HCT116 (cell line): ENCODE results near the gene ZNRF3. TPM values are rescaled to one million over a fixed set of nuclear protein-coding genes. Genes with fewer than 3 reads are reported as not detected.
"Not testable (repeated sequence)": the region's sequence is repeated elsewhere in the genome, so short reads cannot be mapped to it uniquely, and the experiment has no call there.

Experiments used
- ATAC-seq: fragments of 200-7000 bp; cut with Tn5 transposase; 2 replicates; pipeline ENCODE4 v1.9.1; 2020; ENCODE audit warnings: mild to moderate bottlenecking, moderate library complexity
- BruUV-seq: library from RNA; stranded (reverse); fragments of 400-500 nt; replicated peaks from 2 replicates; lab custom pipeline; 2021; lab: Mats Ljungman, UMichigan
- CTCF ChIA-PET: fragments of 300-600 bp; sonication (Branson Sonifier 250); formaldehyde crosslinking; loops from one replicate; lab custom pipeline; 2021; ENCODE audit warnings: antibody characterized with exemption; lab: Charles Lee
- POLR2A ChIA-PET: fragments of 300-600, 350-600 bp; sonication (Branson Sonifier 250); formaldehyde crosslinking; loops from one replicate; lab custom pipeline; 2021; ENCODE audit warnings: antibody characterized with exemption; lab: Charles Lee
- RAD21 ChIA-PET, 2 experiments: fragments of 300-600 bp; sonication (Branson Sonifier 250); formaldehyde crosslinking; loops; one replicate each; lab custom pipeline; 2023; ENCODE audit warnings: low total read pairs in 2 of 2; ENCODE audit not compliant: uncharacterized antibody in 2 of 2, unreplicated experiment in 2 of 2, low non-redundant PET in 1 of 2; lab: Charles Lee
- DNase-seq: peaks from one replicate; pipeline ENCODE4 v3.0.0-alpha.2; 2010; ENCODE audit warnings: low read depth, low spot score
- H2AFZ ChIP-seq: fragments of 200-600 bp; shearing (Covaris generic), sonication (generic); 2 replicates; pipeline ENCODE4 v1.6.1; 2017; ENCODE audit warnings: low read depth, mixed run types, mixed read lengths, antibody characterized with exemption, low read length; ENCODE audit not compliant: poor library complexity, severe bottlenecking
- H3K27ac ChIP-seq: 2 replicates; pipeline ENCODE4 v1.5.1; 2012; ENCODE audit warnings: low read depth, low read length
- H3K27me3 ChIP-seq: fragments of 200-600 bp; sonication (generic); 2 replicates; pipeline ENCODE4 v1.6.1; 2016; ENCODE audit warnings: mixed run types, low read length, mixed read lengths; ENCODE audit not compliant: insufficient read depth
- H3K36me3 ChIP-seq, 2 experiments: fragments of 200-500 bp in 1 of 2; fragments of 200-600 bp in 1 of 2; sonication (Bioruptor generic) in 1 of 2; sonication (generic) in 1 of 2; 2 replicates each; pipeline versions ENCODE4 v1.5.1 to v1.6.1; 2014 to 2016; ENCODE audit warnings: low read length in 2 of 2, inconsistent platforms in 1 of 2, mixed read lengths in 1 of 2, mixed run types in 1 of 2; ENCODE audit not compliant: insufficient read depth in 2 of 2, control insufficient read depth in 1 of 2
- H3K4me1 ChIP-seq, 2 experiments: fragments of 200-600 bp in 1 of 2; sonication (generic) in 1 of 2; 2 replicates each; pipeline versions ENCODE4 v1.5.1 to v1.6.1; 2012 to 2017; ENCODE audit warnings: low read length in 2 of 2, inconsistent platforms in 1 of 2, mild to moderate bottlenecking in 1 of 2, mixed read lengths in 1 of 2, mixed run types in 1 of 2, moderate library complexity in 1 of 2; ENCODE audit not compliant: insufficient read depth in 2 of 2, control insufficient read depth in 1 of 2
- H3K4me2 ChIP-seq: fragments of 200-600 bp; sonication (generic); 2 replicates; pipeline ENCODE4 v1.6.1; 2017; ENCODE audit warnings: mixed run types, low read length, mixed read lengths
- H3K4me3 ChIP-seq, 2 experiments: fragments of 200-600 bp in 1 of 2; sonication (generic) in 1 of 2; replicated peaks in 1 of 2; 2 replicates each; pipeline ENCODE4 v1.5.1; 2011 to 2016; ENCODE audit warnings: low read length in 2 of 2, control low read depth in 1 of 2, low read depth in 1 of 2, mild to moderate bottlenecking in 1 of 2, mixed read lengths in 1 of 2, mixed run types in 1 of 2
- H3K79me2 ChIP-seq: fragments of 200-600 bp; sonication (generic); 2 replicates; pipeline ENCODE4 v1.6.1; 2017; ENCODE audit warnings: mild to moderate bottlenecking, mixed run types, low read length, moderate library complexity, mixed read lengths; ENCODE audit not compliant: insufficient read depth
- H3K9ac ChIP-seq: fragments of 200-600 bp; sonication (generic); 2 replicates; pipeline ENCODE4 v1.6.1; 2016; ENCODE audit warnings: low read length, mixed read lengths
- H3K9me2 ChIP-seq: fragments of 200-600 bp; sonication (generic), shearing (Covaris generic); 2 replicates; pipeline ENCODE4 v1.6.1; 2017; ENCODE audit warnings: mixed run types, mild to moderate bottlenecking, moderate library complexity; ENCODE audit not compliant: insufficient read depth
- H3K9me3 ChIP-seq, 2 experiments: fragments of 200-500 bp in 1 of 2; fragments of 200-600 bp in 1 of 2; sonication (Bioruptor generic) in 1 of 2; sonication (generic) in 1 of 2; 2 replicates each; pipeline ENCODE4 v1.6.1; 2014 to 2017; ENCODE audit warnings: low read length in 2 of 2, mixed read lengths in 2 of 2, inconsistent platforms in 1 of 2, low read depth in 1 of 2, mild to moderate bottlenecking in 1 of 2, mixed run types in 1 of 2, moderate library complexity in 1 of 2; ENCODE audit not compliant: control insufficient read depth in 1 of 2, insufficient read depth in 1 of 2
- H4K20me1 ChIP-seq: fragments of 200-600 bp; sonication (generic), shearing (Covaris generic); 2 replicates; pipeline ENCODE4 v1.6.1; 2017; ENCODE audit warnings: mixed run types, mild to moderate bottlenecking, moderate library complexity; ENCODE audit not compliant: insufficient read depth
- CEBPB ChIP-seq: IDR thresholded peaks from 2 replicates; pipeline ENCODE4 v1.6.1; 2012; ENCODE audit warnings: low read depth
- EGR1 ChIP-seq: IDR thresholded peaks from 2 replicates; pipeline ENCODE4 v1.6.1; 2012; ENCODE audit warnings: low read depth
- FOSL1 ChIP-seq: IDR thresholded peaks from 2 replicates; pipeline ENCODE4 v1.6.1; 2012; ENCODE audit warnings: low read depth
- POLR2A ChIP-seq: IDR thresholded peaks from 2 replicates; pipeline ENCODE4 v1.7.0; 2011; ENCODE audit warnings: borderline replicate concordance; ENCODE audit not compliant: insufficient read depth, insufficient read length; ENCODE audit errors: extremely low read depth
- ZNF274 ChIP-seq: fragments of 200-500 bp; sonication (Bioruptor generic); IDR thresholded peaks from 2 replicates; pipeline ENCODE4 v1.6.1; 2014; ENCODE audit warnings: mild to moderate bottlenecking, low read depth, low read length, inconsistent platforms
- intact Hi-C: fragments of 100-400 bp; cut with micrococcal nuclease; formaldehyde crosslinking; loops from 2 replicates; pipeline ENCODE4 v1.10.0; 2022
- total RNA-seq: library from RNA; stranded (reverse); gene quantifications from one replicate; pipeline ENCODE4 v1.2.1, GENCODE V29; 2021; ENCODE audit not compliant: unreplicated experiment
- TF ChIP-seq, protein P1 (sequence below), 3 experiments: fragments of 200-600 bp in 1 of 3; sonication (generic) in 1 of 3; IDR thresholded peaks in 2 of 3; conservative IDR thresholded peaks in 1 of 3; 2 replicates each; pipeline ENCODE4 v1.5.1; 2012 to 2017; ENCODE audit warnings: low read depth in 2 of 3, low read length in 2 of 3, antibody characterized with exemption in 1 of 3, borderline replicate concordance in 1 of 3, control low read depth in 1 of 3, mild to moderate bottlenecking in 1 of 3, mixed read lengths in 1 of 3, mixed run types in 1 of 3, moderate library complexity in 1 of 3; ENCODE audit not compliant: insufficient read depth in 1 of 3
- TF ChIP-seq, protein P2 (sequence below): IDR thresholded peaks from 2 replicates; pipeline ENCODE4 v1.6.1; 2011; ENCODE audit warnings: mild to moderate bottlenecking, low read length, moderate library complexity; ENCODE audit not compliant: insufficient replicate concordance; ENCODE audit errors: extremely low read depth
- TF ChIP-seq, protein P3 (sequence below): IDR thresholded peaks from 2 replicates; pipeline ENCODE4 v1.6.1; 2012; ENCODE audit warnings: low read depth

Gene ZNRF3
- total RNA-seq, 1 experiment from 2014 or later: 12.2 TPM

DNA sequence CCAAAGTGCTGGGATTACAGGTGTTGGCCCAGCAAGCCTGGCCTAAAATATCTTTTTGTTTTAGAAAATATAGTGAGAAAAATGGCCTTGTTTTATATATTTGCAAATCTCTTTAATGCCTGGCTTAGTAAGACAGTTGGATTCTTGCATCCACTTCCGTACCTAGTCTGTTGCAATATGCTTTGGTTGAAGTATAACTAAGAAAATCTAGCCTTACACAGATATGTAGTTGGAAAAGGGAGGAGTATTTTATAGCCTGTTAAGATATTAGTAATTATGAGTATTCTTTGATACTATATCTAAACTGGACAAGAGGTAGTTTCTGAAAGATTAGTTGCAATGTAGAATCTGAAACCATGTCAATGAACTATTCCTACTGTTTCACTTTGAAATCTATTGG, 65.1 kb downstream of the ZNRF3 start (continued):
- TF ChIP-seq, protein P1, sequence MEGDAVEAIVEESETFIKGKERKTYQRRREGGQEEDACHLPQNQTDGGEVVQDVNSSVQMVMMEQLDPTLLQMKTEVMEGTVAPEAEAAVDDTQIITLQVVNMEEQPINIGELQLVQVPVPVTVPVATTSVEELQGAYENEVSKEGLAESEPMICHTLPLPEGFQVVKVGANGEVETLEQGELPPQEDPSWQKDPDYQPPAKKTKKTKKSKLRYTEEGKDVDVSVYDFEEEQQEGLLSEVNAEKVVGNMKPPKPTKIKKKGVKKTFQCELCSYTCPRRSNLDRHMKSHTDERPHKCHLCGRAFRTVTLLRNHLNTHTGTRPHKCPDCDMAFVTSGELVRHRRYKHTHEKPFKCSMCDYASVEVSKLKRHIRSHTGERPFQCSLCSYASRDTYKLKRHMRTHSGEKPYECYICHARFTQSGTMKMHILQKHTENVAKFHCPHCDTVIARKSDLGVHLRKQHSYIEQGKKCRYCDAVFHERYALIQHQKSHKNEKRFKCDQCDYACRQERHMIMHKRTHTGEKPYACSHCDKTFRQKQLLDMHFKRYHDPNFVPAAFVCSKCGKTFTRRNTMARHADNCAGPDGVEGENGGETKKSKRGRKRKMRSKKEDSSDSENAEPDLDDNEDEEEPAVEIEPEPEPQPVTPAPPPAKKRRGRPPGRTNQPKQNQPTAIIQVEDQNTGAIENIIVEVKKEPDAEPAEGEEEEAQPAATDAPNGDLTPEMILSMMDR (IDR thresholded peaks at IDR 0.05 in 2 of 3, conservative IDR thresholded peaks at IDR 0.05 in 1 of 3; ENCODE audit: borderline replicate concordance in 1 of 3, insufficient read depth in 1 of 3, low read depth in 2 of 3, low read length in 2 of 3): no peak

DNA sequence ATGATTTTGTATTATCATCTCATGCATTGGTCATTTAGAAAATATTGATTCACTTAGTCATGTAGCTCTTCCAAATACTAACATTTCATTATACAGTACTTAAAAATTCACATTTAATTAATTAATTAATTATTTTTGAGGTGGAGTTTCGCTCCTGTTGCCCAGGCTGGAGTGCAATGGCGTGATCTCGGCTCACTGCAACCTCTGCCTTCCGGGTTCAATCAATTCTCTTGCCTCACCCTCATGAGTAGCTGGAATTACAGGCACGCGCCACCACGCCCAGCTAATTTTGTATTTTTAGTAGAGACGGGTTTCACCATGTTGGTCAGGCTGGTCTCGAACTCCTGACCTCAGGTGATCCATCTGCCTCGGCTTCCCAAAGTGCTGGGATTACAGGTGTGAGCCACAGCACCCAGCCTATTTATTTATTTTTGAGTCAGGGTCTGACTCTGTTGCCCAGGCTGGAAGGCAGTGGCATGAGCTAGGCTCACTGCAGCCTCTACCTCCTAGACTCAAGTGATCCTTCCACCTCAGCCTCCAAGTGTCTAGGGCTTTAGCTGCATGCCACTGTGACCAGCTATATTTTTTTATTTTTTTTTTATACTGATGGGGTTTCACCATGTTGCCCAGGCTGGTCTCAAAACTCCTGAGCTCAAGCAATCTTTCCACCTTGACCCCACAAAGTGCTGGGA, 65.6 kb downstream of the ZNRF3 start:
- H3K36me3 ChIP-seq, intact Hi-C loops, H3K9ac ChIP-seq, ATAC-seq, H2AFZ ChIP-seq, H3K9me2 ChIP-seq, H3K9me3 ChIP-seq, H3K4me3 ChIP-seq, H3K27me3 ChIP-seq, H3K4me2 ChIP-seq, POLR2A ChIA-PET, H3K27ac ChIP-seq, H4K20me1 ChIP-seq, BruUV-seq, DNase-seq: not testable (repeated sequence)
- Histone ChIP-seq H3K79me2 (peaks cover 57% of the 10 kb centered on the region), H3K4me1 (peaks cover 17 to 26% of the 10 kb centered on the region in 2 experiments; a peak in 3 of 4 replicates)
- ChIA-PET CTCF (interaction anchor here (0.8 kb wide), 1 partner anchor 10 kb away, joined by 3 read pairs; no protein-coding TSS in a partner anchor), RAD21 (interaction anchor here in 1 of 2 experiments (1.1 kb wide), 1 partner anchor 94 kb away, joined by 3 read pairs; no protein-coding TSS in a partner anchor)

DNA sequence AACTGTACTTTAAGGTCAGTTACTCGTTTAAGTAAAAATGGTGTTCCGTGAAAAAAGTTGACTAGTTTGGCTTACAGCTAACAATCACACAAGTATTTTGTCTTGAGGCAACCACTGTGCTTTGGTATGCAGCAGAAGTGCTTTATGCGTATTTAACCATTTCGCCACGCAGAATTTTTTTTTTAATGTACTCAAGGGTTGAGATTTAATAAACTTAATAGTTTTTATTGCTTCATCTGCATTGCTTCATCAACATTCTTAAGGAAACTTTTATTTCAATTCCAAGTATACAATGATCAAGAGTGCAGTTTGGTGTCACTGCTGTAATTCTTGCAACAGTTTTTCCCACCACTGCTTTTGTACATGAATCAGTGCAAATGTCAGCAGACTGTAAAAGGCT, 66.4 kb downstream of the ZNRF3 start:
- DNase-seq: no peak
- ChIA-PET CTCF (interaction anchor here (0.8 kb wide), 1 partner anchor 11 kb away, joined by 3 read pairs; no protein-coding TSS in a partner anchor), RAD21 (interaction anchor here in 1 of 2 experiments (1.1 kb wide), 1 partner anchor 94 kb away, joined by 3 read pairs; no protein-coding TSS in a partner anchor), POLR2A (no interaction called here)
- BruUV-seq: no TSS peak
- Histone ChIP-seq H3K9me2 (no peaks in the 10 kb centered on the region), H3K4me3 (no peak overlapping the region), H3K79me2 (peaks cover 62% of the 10 kb centered on the region), H2AFZ (no peak overlapping the region), H3K4me1 (peaks cover 17 to 26% of the 10 kb centered on the region in 2 experiments; a peak in 3 of 4 replicates), H3K27me3 (no peaks in the 10 kb centered on the region), H3K36me3 (no peaks in the 10 kb centered on the region), H3K4me2 (no peak overlapping the region), H4K20me1 (no peaks in the 10 kb centered on the region; the same call in 1 of the 2 replicates), H3K27ac (no peak overlapping the region), H3K9ac (no peak overlapping the region), H3K9me3 (no peaks in the 10 kb centered on the region)
- intact Hi-C loops: no loop called here
- ATAC-seq: no peak
- no peak for TF ChIP-seq CEBPB
- no peak for TF ChIP-seq ZNF274
- no peak for TF ChIP-seq POLR2A
- TF ChIP-seq, protein P2, sequence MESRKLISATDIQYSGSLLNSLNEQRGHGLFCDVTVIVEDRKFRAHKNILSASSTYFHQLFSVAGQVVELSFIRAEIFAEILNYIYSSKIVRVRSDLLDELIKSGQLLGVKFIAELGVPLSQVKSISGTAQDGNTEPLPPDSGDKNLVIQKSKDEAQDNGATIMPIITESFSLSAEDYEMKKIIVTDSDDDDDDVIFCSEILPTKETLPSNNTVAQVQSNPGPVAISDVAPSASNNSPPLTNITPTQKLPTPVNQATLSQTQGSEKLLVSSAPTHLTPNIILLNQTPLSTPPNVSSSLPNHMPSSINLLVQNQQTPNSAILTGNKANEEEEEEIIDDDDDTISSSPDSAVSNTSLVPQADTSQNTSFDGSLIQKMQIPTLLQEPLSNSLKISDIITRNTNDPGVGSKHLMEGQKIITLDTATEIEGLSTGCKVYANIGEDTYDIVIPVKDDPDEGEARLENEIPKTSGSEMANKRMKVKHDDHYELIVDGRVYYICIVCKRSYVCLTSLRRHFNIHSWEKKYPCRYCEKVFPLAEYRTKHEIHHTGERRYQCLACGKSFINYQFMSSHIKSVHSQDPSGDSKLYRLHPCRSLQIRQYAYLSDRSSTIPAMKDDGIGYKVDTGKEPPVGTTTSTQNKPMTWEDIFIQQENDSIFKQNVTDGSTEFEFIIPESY: no peak
- TF ChIP-seq, protein P3, sequence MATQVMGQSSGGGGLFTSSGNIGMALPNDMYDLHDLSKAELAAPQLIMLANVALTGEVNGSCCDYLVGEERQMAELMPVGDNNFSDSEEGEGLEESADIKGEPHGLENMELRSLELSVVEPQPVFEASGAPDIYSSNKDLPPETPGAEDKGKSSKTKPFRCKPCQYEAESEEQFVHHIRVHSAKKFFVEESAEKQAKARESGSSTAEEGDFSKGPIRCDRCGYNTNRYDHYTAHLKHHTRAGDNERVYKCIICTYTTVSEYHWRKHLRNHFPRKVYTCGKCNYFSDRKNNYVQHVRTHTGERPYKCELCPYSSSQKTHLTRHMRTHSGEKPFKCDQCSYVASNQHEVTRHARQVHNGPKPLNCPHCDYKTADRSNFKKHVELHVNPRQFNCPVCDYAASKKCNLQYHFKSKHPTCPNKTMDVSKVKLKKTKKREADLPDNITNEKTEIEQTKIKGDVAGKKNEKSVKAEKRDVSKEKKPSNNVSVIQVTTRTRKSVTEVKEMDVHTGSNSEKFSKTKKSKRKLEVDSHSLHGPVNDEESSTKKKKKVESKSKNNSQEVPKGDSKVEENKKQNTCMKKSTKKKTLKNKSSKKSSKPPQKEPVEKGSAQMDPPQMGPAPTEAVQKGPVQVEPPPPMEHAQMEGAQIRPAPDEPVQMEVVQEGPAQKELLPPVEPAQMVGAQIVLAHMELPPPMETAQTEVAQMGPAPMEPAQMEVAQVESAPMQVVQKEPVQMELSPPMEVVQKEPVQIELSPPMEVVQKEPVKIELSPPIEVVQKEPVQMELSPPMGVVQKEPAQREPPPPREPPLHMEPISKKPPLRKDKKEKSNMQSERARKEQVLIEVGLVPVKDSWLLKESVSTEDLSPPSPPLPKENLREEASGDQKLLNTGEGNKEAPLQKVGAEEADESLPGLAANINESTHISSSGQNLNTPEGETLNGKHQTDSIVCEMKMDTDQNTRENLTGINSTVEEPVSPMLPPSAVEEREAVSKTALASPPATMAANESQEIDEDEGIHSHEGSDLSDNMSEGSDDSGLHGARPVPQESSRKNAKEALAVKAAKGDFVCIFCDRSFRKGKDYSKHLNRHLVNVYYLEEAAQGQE: no peak
- no peak for TF ChIP-seq FOSL1
- TF ChIP-seq EGR1: no peak
